ENCODE data around the gene TPK1. TPM values are rescaled to one million over a fixed set of nuclear protein-coding genes. Genes with fewer than 3 reads are reported as not detected.
A peak's percentile ranks its signal among the peaks of the same experiment; 100 is the strongest.

The TPK1 gene
- polyA plus RNA-seq, 1 donor from 2014 or later = 3.5 TPM

- Histone ChIP-seq H2AFZ (ENCODE audit: low read depth, low read length) (no peak overlapping the region), H4K20me1 (ENCODE audit: insufficient read depth) (no peaks in the 10 kb centered on the region), H3K36me3 (ENCODE audit: insufficient read depth, low read length) (no peaks in the 10 kb centered on the region), H3K27me3 (ENCODE audit: insufficient read depth, low read depth, low read length) (no peaks in the 10 kb centered on the region), H3K9ac (ENCODE audit: low read length) (no peak overlapping the region), H3K4me3 (ENCODE audit: low read length) (no peak overlapping the region), H3K79me2 (replicated peaks; ENCODE audit: insufficient read depth, low read length) (no peaks in the 10 kb centered on the region), H3K9me2 (ENCODE audit: insufficient read depth, low read length) (no peaks in the 10 kb centered on the region), H3F3A (ENCODE audit: insufficient read depth, low read length, poor library complexity, severe bottlenecking) (no peaks in the 10 kb centered on the region), H3K9me3 (ENCODE audit: low read length) (no peaks in the 10 kb centered on the region), H3K27ac (ENCODE audit: low read length) (no peak overlapping the region), H3K4me2 (ENCODE audit: low read length) (no peak overlapping the region)
- TF ChIP-seq RAD21 (conservative IDR thresholded peaks at IDR 0.05) (peak; percentile 67), REST (IDR thresholded peaks at IDR 0.05; ENCODE audit: borderline replicate concordance) (no peak), CTCF (IDR thresholded peaks at IDR 0.05; ENCODE audit: poor library complexity, severe bottlenecking) (peak; percentile 59), SMC3 (conservative IDR thresholded peaks at IDR 0.05; ENCODE audit: poor library complexity) (peak; percentile 74), POLR2AphosphoS5 (IDR thresholded peaks at IDR 0.05) (no peak)
Observed at GRCh38 chr7:144787127-144787526, 48.7 kb downstream of the TPK1 start.

- TF ChIP-seq TAF1 (IDR thresholded peaks at IDR 0.05; ENCODE audit: low read depth) = no peak
- TF ChIP-seq EZH2 (IDR thresholded peaks at IDR 0.05; ENCODE audit: borderline replicate concordance, insufficient read depth, low read length, poor library complexity, severe bottlenecking) = no peak
- no peak for TF ChIP-seq POLR2AphosphoS5 (IDR thresholded peaks at IDR 0.05)
- no peak overlapping the region for H3K4me2 ChIP-seq (ENCODE audit: low read length)
- no peaks in the 10 kb centered on the region for H4K20me1 ChIP-seq (ENCODE audit: insufficient read depth)
- H3K9me2 ChIP-seq (ENCODE audit: insufficient read depth, low read length) = no peaks in the 10 kb centered on the region
- H3K27ac ChIP-seq (ENCODE audit: low read length) = no peak overlapping the region
- no peak overlapping the region for H3K4me3 ChIP-seq (ENCODE audit: low read length)
- no peaks in the 10 kb centered on the region for H3K36me3 ChIP-seq (ENCODE audit: insufficient read depth, low read length)
- H3K9ac ChIP-seq (ENCODE audit: low read length) = no peak overlapping the region
- H3K9me3 ChIP-seq (ENCODE audit: low read length) = no peaks in the 10 kb centered on the region
- H2AFZ ChIP-seq (ENCODE audit: low read depth, low read length) = no peak overlapping the region
- no peaks in the 10 kb centered on the region for H3K79me2 ChIP-seq (replicated peaks; ENCODE audit: insufficient read depth, low read length)
- H3F3A ChIP-seq (ENCODE audit: insufficient read depth, low read length, poor library complexity, severe bottlenecking) = no peaks in the 10 kb centered on the region
- no peaks in the 10 kb centered on the region for H3K27me3 ChIP-seq (ENCODE audit: insufficient read depth, low read depth, low read length)
Observed at GRCh38 chr7:144786522-144786921, 49.3 kb downstream of the TPK1 start.

GRCh38 chr7:144786079-144786478 lies 49.8 kb downstream of the TPK1 start:
- Histone ChIP-seq H3K27me3 (ENCODE audit: insufficient read depth, low read depth, low read length) (no peaks in the 10 kb centered on the region), H2AFZ (ENCODE audit: low read depth, low read length) (no peak overlapping the region), H3K4me2 (ENCODE audit: low read length) (no peak overlapping the region), H3K27ac (ENCODE audit: low read length) (no peak overlapping the region), H3K9me3 (ENCODE audit: low read length) (no peaks in the 10 kb centered on the region), H3K79me2 (replicated peaks; ENCODE audit: insufficient read depth, low read length) (no peaks in the 10 kb centered on the region), H3K4me3 (ENCODE audit: low read length) (no peak overlapping the region), H3K36me3 (ENCODE audit: insufficient read depth, low read length) (no peaks in the 10 kb centered on the region), H3F3A (ENCODE audit: insufficient read depth, low read length, poor library complexity, severe bottlenecking) (no peaks in the 10 kb centered on the region), H3K9me2 (ENCODE audit: insufficient read depth, low read length) (no peaks in the 10 kb centered on the region), H3K9ac (ENCODE audit: low read length) (no peak overlapping the region), H4K20me1 (ENCODE audit: insufficient read depth) (no peaks in the 10 kb centered on the region)
- TF ChIP-seq MXI1 (conservative IDR thresholded peaks at IDR 0.05; ENCODE audit: poor library complexity, severe bottlenecking) (no peak), REST (IDR thresholded peaks at IDR 0.05; ENCODE audit: borderline replicate concordance) (no peak), SMC3 (conservative IDR thresholded peaks at IDR 0.05; ENCODE audit: poor library complexity) (no peak), POLR2AphosphoS5 (IDR thresholded peaks at IDR 0.05) (no peak), CTCF (IDR thresholded peaks at IDR 0.05; ENCODE audit: poor library complexity, severe bottlenecking) (no peak), EZH2 (IDR thresholded peaks at IDR 0.05; ENCODE audit: borderline replicate concordance, insufficient read depth, low read length, poor library complexity, severe bottlenecking) (no peak), RAD21 (conservative IDR thresholded peaks at IDR 0.05) (no peak), TAF1 (IDR thresholded peaks at IDR 0.05; ENCODE audit: low read depth) (no peak), EP300 (conservative IDR thresholded peaks at IDR 0.05; ENCODE audit: poor library complexity, severe bottlenecking) (no peak)
